Esophagus muscularis mucosa (tissue), 4 donors: ENCODE measurements around the gene SYNDIG1. TPM values are rescaled to one million over a fixed set of nuclear protein-coding genes. Genes with fewer than 3 reads are reported as not detected.

Experiments used
- DNase-seq: peaks from one replicate; pipeline ENCODE4 v3.0.0-alpha.2; 2017; ENCODE audit errors: extremely low spot score
- H3K27ac ChIP-seq, 4 donors: fragments of 200-600 bp; sonication (generic); replicated peaks in 1 of 4; 1 replicate in 3 of 4; 2 replicates in 1 of 4; pipeline ENCODE4 v1.5.1; 2016 to 2019; ENCODE audit warnings: mild to moderate bottlenecking in 1 of 4
- H3K27me3 ChIP-seq, 4 donors: fragments of 200-600 bp; sonication (generic); one replicate each; pipeline versions ENCODE4 v1.5.1 to v1.6.0; 2016 to 2019
- H3K36me3 ChIP-seq, 4 donors: fragments of 200-600 bp; sonication (generic); one replicate each; pipeline ENCODE4 v1.5.1; 2016 to 2019
- H3K4me1 ChIP-seq, 4 donors: fragments of 200-600 bp; sonication (generic); one replicate each; pipeline ENCODE4 v1.5.1; 2016 to 2019
- H3K4me3 ChIP-seq, 4 donors: fragments of 200-600 bp; sonication (generic); 1 replicate in 2 of 4; 2 replicates in 2 of 4; pipeline ENCODE4 v1.5.1; 2016 to 2019; ENCODE audit warnings: mild to moderate bottlenecking in 4 of 4, moderate library complexity in 1 of 4
- H3K9me3 ChIP-seq, 4 donors: fragments of 200-600 bp; sonication (generic); 1 replicate in 3 of 4; 2 replicates in 1 of 4; pipeline ENCODE4 v1.5.1; 2016 to 2019
- EP300 ChIP-seq: sonication (generic); formaldehyde crosslinking; IDR thresholded peaks from one replicate; pipeline ENCODE4 v1.6.1; 2017; ENCODE audit warnings: antibody characterized with exemption
- POLR2A ChIP-seq: fragments of 450-650 bp; IDR thresholded peaks from one replicate; pipeline ENCODE4 v1.6.1; 2017; ENCODE audit warnings: antibody characterized with exemption, moderate library complexity, mild to moderate bottlenecking, low read depth
- POLR2AphosphoS5 ChIP-seq, 2 donors: sonication (generic); formaldehyde crosslinking; IDR thresholded peaks; one replicate each; pipeline ENCODE4 v1.6.1; 2017; ENCODE audit warnings: antibody characterized with exemption in 2 of 2
- WGBS: methylation state at CpG from one replicate; pipeline ENCODE4 v1.1.5; 2018; 5-methylcytosine and 5-hydroxymethylcytosine counted together
- intact Hi-C: fragments of 100-400 bp; cut with DNase I; formaldehyde crosslinking; loops from one replicate; pipeline ENCODE4 v1.15.1; 2023
- total RNA-seq, 4 donors: library from RNA; depleted of rRNA; stranded (reverse); fragments of >200 nt; gene quantifications; one replicate each; pipeline versions ENCODE4 v1.1.0 to v1.2.1, GENCODE V29; 2016
- TF ChIP-seq, protein P1 (sequence below), 3 experiments: fragments of 200-600 bp in 2 of 3; fragments of 450-650 bp in 1 of 3; sonication (generic) in 2 of 3; IDR thresholded peaks; one replicate each; pipeline ENCODE4 v1.5.1; 2017 to 2019; ENCODE audit warnings: antibody characterized with exemption in 3 of 3, mild to moderate bottlenecking in 2 of 3, moderate library complexity in 1 of 3

Gene SYNDIG1
- total RNA-seq, 4 donors from 2014 or later: not detected

DNA sequence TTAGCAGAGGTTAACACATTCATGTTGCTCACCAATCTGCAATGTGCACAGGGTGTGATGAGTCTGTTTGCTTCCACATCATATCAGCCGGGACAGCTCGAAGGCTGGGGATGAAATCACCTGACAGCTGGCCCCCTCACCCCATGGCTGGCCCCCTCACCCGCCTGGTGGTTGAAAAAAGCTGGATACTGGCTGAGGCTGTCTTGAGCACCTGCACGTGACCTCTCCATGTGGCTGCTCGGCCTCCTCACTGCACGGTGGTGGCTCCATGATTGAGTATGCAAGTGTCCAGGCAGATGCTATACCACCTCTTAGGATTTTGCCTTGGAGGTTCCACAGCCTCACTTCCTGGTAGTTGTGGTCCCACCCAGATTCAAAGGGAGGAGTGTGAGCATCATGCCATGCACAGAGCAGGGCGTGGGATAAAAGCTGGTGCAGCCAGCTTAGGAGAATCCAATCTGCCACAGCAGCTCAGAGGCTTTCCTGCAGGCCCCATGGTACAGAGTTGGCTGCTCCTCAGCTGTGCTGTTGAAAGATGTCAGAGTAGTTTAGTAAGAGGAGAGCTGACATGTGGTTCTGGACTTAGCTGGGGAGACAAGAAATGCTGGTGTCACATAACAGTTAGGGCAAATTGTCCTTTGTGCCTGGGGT is 29.6 kb upstream of the SYNDIG1 start:
- TF ChIP-seq EP300 (no peak), POLR2A (no peak), POLR2AphosphoS5 (IDR thresholded peaks at IDR 0.05) (no peak)
- TF ChIP-seq, protein P1, sequence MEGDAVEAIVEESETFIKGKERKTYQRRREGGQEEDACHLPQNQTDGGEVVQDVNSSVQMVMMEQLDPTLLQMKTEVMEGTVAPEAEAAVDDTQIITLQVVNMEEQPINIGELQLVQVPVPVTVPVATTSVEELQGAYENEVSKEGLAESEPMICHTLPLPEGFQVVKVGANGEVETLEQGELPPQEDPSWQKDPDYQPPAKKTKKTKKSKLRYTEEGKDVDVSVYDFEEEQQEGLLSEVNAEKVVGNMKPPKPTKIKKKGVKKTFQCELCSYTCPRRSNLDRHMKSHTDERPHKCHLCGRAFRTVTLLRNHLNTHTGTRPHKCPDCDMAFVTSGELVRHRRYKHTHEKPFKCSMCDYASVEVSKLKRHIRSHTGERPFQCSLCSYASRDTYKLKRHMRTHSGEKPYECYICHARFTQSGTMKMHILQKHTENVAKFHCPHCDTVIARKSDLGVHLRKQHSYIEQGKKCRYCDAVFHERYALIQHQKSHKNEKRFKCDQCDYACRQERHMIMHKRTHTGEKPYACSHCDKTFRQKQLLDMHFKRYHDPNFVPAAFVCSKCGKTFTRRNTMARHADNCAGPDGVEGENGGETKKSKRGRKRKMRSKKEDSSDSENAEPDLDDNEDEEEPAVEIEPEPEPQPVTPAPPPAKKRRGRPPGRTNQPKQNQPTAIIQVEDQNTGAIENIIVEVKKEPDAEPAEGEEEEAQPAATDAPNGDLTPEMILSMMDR (IDR thresholded peaks at IDR 0.05): no peak
- H3K27me3 ChIP-seq: peaks cover 0 to 19% (median 0%) of the 10 kb centered on the region in 4 donors
- no peaks in the 10 kb centered on the region for H3K9me3 ChIP-seq
- no peak for DNase-seq
- 53% methylated on average over 5 of the region's 7 CpGs for WGBS
- H3K27ac ChIP-seq: no peak overlapping the region
- intact Hi-C loops: no loop called here
- no peaks in the 10 kb centered on the region for H3K36me3 ChIP-seq
- H3K4me1 ChIP-seq: no peaks in the 10 kb centered on the region
- H3K4me3 ChIP-seq: no peak overlapping the region

GRCh38 chr20:24441661-24442060 is 27.8 kb upstream of the SYNDIG1 start:
- intact Hi-C loops: no loop called here

DNA sequence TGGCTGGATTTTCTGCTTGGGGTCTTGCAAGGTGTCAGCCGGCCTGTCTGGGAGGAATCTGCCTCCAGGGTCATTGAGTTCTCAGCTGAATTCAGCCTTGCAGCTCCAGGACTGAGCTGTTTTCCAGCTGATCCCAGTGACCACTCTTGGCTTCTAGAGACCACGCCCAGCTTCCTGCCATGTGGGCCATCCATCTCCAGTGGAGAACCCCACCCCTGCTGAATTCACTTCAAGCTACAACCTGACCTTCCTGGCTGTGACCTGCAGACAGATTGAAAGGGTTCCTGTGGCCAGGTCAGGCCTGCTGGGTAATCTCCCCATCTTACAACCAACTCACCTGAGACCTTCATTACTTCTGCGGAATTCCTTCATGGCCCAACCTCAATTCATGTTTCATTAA is 26.5 kb upstream of the SYNDIG1 start:
- intact Hi-C loops: no loop called here
- DNase-seq: no peak
- WGBS: 89% methylated on average over 3 of the region's 3 CpGs
- no peak overlapping the region for H3K4me3 ChIP-seq
- H3K27ac ChIP-seq: no peak overlapping the region
- no peaks in the 10 kb centered on the region for H3K36me3 ChIP-seq
- H3K9me3 ChIP-seq: no peaks in the 10 kb centered on the region
- H3K27me3 ChIP-seq: peaks cover 0 to 24% (median 0%) of the 10 kb centered on the region in 4 donors
- TF ChIP-seq POLR2AphosphoS5 (IDR thresholded peaks at IDR 0.05): no peak
- TF ChIP-seq, protein P1 (IDR thresholded peaks at IDR 0.05): no peak
- no peak for TF ChIP-seq POLR2A
- no peak for TF ChIP-seq EP300
- H3K4me1 ChIP-seq: no peaks in the 10 kb centered on the region

More at GRCh38 chr20:24441661-24442060, 27.8 kb upstream of the SYNDIG1 start:
- Histone ChIP-seq H3K9me3 (no peaks in the 10 kb centered on the region), H3K36me3 (no peaks in the 10 kb centered on the region), H3K27me3 (peaks cover 0 to 30% (median 0%) of the 10 kb centered on the region in 4 donors), H3K4me1 (no peaks in the 10 kb centered on the region), H3K4me3 (no peak overlapping the region), H3K27ac (no peak overlapping the region)
- TF ChIP-seq EP300 (no peak), POLR2AphosphoS5 (IDR thresholded peaks at IDR 0.05) (no peak), POLR2A (no peak)
- TF ChIP-seq, protein P1 (IDR thresholded peaks at IDR 0.05): no peak
- WGBS: 82% methylated on average over 9 of the region's 9 CpGs
- DNase-seq: no peak

DNA sequence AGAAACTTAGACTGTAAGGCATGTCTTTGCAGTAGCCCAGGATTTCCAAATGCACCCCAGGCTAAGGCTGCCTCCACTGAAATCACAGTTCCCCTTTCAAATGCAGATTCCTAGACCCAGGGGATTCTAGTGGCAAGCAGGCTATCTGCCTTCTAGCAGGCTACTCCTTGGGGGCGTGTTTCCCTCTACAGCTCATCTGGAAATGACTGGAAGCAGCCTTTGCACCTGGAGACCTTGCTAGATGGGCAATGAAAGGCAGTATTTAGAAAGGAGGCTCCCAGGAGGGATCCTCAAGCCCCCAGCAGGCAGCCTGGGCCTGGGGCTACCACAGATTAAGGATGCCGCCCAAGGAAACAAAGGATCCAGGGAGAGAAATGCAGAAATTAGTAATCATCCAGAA is 26.0 kb upstream of the SYNDIG1 start:
- TF ChIP-seq POLR2A (no peak), EP300 (no peak), POLR2AphosphoS5 (IDR thresholded peaks at IDR 0.05) (no peak)
- TF ChIP-seq, protein P1 (IDR thresholded peaks at IDR 0.05): no peak
- DNase-seq: no peak
- 80% methylated on average over 2 of the region's 2 CpGs for WGBS
- H3K4me3 ChIP-seq: no peak overlapping the region
- H3K4me1 ChIP-seq: no peaks in the 10 kb centered on the region
- H3K9me3 ChIP-seq: no peaks in the 10 kb centered on the region
- intact Hi-C loops: no loop called here
- no peak overlapping the region for H3K27ac ChIP-seq
- no peaks in the 10 kb centered on the region for H3K36me3 ChIP-seq
- peaks cover 0 to 24% (median 0%) of the 10 kb centered on the region in 4 donors for H3K27me3 ChIP-seq
